Activated CD4-positive, alpha-beta T cell treated with anti-CD3 and anti-CD28 coated beads, Interleukin-2, amount 10 ng/mL, durations not matched to agents 7 days and 5 days (primary cell): Measurements from ENCODE around the gene RPL28. TPM values are rescaled to one million over a fixed set of nuclear protein-coding genes. Genes with fewer than 3 reads are reported as not detected.
"Not testable (repeated sequence)": the region's sequence is repeated elsewhere in the genome, so short reads cannot be mapped to it uniquely, and the experiment has no call there.

Source experiments
- CTCF ChIA-PET: fragments of 350-600 bp; sonication (Branson Sonifier 250); formaldehyde crosslinking; loops from one replicate; lab custom pipeline; 2021; ENCODE audit warnings: antibody characterized with exemption; lab: Charles Lee
- POLR2A ChIA-PET: fragments of 350-600 bp; sonication (Branson Sonifier 250); formaldehyde crosslinking; loops from one replicate; lab custom pipeline; 2021; ENCODE audit warnings: antibody characterized with exemption; lab: Charles Lee
- DNase-seq: peaks from one replicate; pipeline ENCODE4 v3.0.0-alpha.2; 2020
- H3K27ac Mint-ChIP-seq: one replicate; pipeline ENCODE4 v1.8.0; 2021; ENCODE audit warnings: mild to moderate bottlenecking, moderate library complexity, mixed read lengths
- H3K27me3 Mint-ChIP-seq: one replicate; pipeline ENCODE4 v1.8.0; 2021; ENCODE audit warnings: mixed read lengths
- H3K36me3 Mint-ChIP-seq: one replicate; pipeline ENCODE4 v1.8.0; 2021; ENCODE audit warnings: low read depth, mixed read lengths
- H3K4me1 Mint-ChIP-seq: one replicate; pipeline ENCODE4 v1.8.0; 2021; ENCODE audit warnings: mixed read lengths
- H3K4me3 Mint-ChIP-seq: one replicate; pipeline ENCODE4 v1.8.0; 2021; ENCODE audit warnings: mild to moderate bottlenecking, moderate library complexity, mixed read lengths
- H3K9me3 Mint-ChIP-seq: one replicate; pipeline ENCODE4 v1.8.0; 2021; ENCODE audit warnings: mixed read lengths
- total RNA-seq, 2 experiments: library from RNA; stranded (reverse); gene quantifications; one replicate each; pipeline ENCODE4 v1.2.3, GENCODE V29; 2021

Gene RPL28
- total RNA-seq, 2 experiments from 2014 or later = 3,109 to 3,457 TPM

GRCh38 chr19:55392820-55393761 lies 7.4 kb downstream of the RPL28 start:
- peaks cover 26% of the 10 kb centered on the region for H3K36me3 Mint-ChIP-seq
- H3K9me3 Mint-ChIP-seq = no peaks in the 10 kb centered on the region
- no peaks in the 10 kb centered on the region for H3K27me3 Mint-ChIP-seq
- H3K4me3 Mint-ChIP-seq = no peak overlapping the region
- no peak for DNase-seq
- peaks cover 27% of the 10 kb centered on the region for H3K4me1 Mint-ChIP-seq
- no peak overlapping the region for H3K27ac Mint-ChIP-seq
- ChIA-PET POLR2A (interaction anchor here (0.7 kb wide), 1 partner anchor 257 kb away, joined by 3 read pairs; no protein-coding TSS in a partner anchor), CTCF (interaction anchor here (0.6 to 0.7 kb wide), 2 partner anchors 129 to 142 kb away, joined by 3 to 4 read pairs; no protein-coding TSS in a partner anchor)

- no peak overlapping the region for H3K4me3 Mint-ChIP-seq
- no peaks in the 10 kb centered on the region for H3K27me3 Mint-ChIP-seq
- CTCF ChIA-PET = interaction anchor here (1.6 kb wide), 3 partner anchors 10 to 143 kb away, joined by 3 to 4 read pairs (median 4); partner anchors contain the start of gene TMEM238
- no peaks in the 10 kb centered on the region for H3K9me3 Mint-ChIP-seq
- H3K36me3 Mint-ChIP-seq = peaks cover 34% of the 10 kb centered on the region
- POLR2A ChIA-PET = interaction anchor here (0.8 kb wide), 1 partner anchor 9 kb away, joined by 3 read pairs; the partner anchor contains the start of gene UBE2S
- peaks cover 37% of the 10 kb centered on the region for H3K4me1 Mint-ChIP-seq
- peak overlapping the region; percentile 75 for H3K27ac Mint-ChIP-seq
- DNase-seq = no peak
Observed at GRCh38 chr19:55398200-55398925, 12.6 kb downstream of the RPL28 start.

- no peaks in the 10 kb centered on the region for H3K9me3 Mint-ChIP-seq
- H3K4me3 Mint-ChIP-seq = no peak overlapping the region
- ChIA-PET POLR2A (interaction anchor here (0.6 to 1.1 kb wide), 2 partner anchors 61 to 123 kb away, joined by 3 read pairs; partner anchors contain the start of gene KMT5C), CTCF (interaction anchor here (0.7 to 1.4 kb wide), 3 partner anchors 9 to 17 kb away, joined by 3 read pairs; partner anchors contain the start of gene TMEM238)
- H3K27ac Mint-ChIP-seq = no peak overlapping the region
- H3K27me3 Mint-ChIP-seq = no peaks in the 10 kb centered on the region
- H3K36me3 Mint-ChIP-seq = peaks cover 47% of the 10 kb centered on the region
- DNase-seq = no peak
- H3K4me1 Mint-ChIP-seq = peaks cover 46% of the 10 kb centered on the region
Observed at GRCh38 chr19:55400281-55401087, 14.8 kb downstream of the RPL28 start.

GRCh38 chr19:55401390-55401789 lies 15.7 kb downstream of the RPL28 start:
- H3K4me3 Mint-ChIP-seq, POLR2A ChIA-PET, H3K9me3 Mint-ChIP-seq, DNase-seq, H3K27me3 Mint-ChIP-seq, H3K27ac Mint-ChIP-seq: not testable (repeated sequence)
- Mint-ChIP-seq H3K4me1 (peaks cover 55% of the 10 kb centered on the region), H3K36me3 (peaks cover 56% of the 10 kb centered on the region)
- CTCF ChIA-PET = interaction anchor here (0.7 to 1.4 kb wide), 3 partner anchors 8 to 17 kb away, joined by 3 read pairs; partner anchors contain the start of gene TMEM238

- DNase-seq = no peak
- peak overlapping the region; percentile 5 for H3K27ac Mint-ChIP-seq
- H3K36me3 Mint-ChIP-seq = peaks cover 62% of the 10 kb centered on the region
- ChIA-PET CTCF (interaction anchor here (0.6 to 1.7 kb wide), 5 partner anchors 14 to 158 kb away, joined by 3 to 8 read pairs (median 3); partner anchors contain the start of gene TMEM238), POLR2A (no interaction called here)
- peaks cover 57% of the 10 kb centered on the region for H3K4me1 Mint-ChIP-seq
- no peak overlapping the region for H3K4me3 Mint-ChIP-seq
- no peaks in the 10 kb centered on the region for H3K9me3 Mint-ChIP-seq
- no peaks in the 10 kb centered on the region for H3K27me3 Mint-ChIP-seq
Observed at GRCh38 chr19:55402509-55402908, 16.8 kb downstream of the RPL28 start.

GRCh38 chr19:55405638-55406037 lies 19.9 kb downstream of the RPL28 start:
- peaks cover 62% of the 10 kb centered on the region for H3K36me3 Mint-ChIP-seq
- ChIA-PET POLR2A (interaction anchor here (0.9 kb wide), 1 partner anchor 22 kb away, joined by 4 read pairs; the partner anchor contains the start of gene TMEM238), CTCF (interaction anchor here (1.1 kb wide), 1 partner anchor 9 kb away, joined by 3 read pairs; no protein-coding TSS in a partner anchor)
- peaks cover 12% of the 10 kb centered on the region for H3K9me3 Mint-ChIP-seq
- H3K27me3 Mint-ChIP-seq = no peaks in the 10 kb centered on the region
- DNase-seq = no peak
- peak overlapping the region; percentile 87 for H3K4me3 Mint-ChIP-seq
- H3K27ac Mint-ChIP-seq = peak overlapping the region; percentile 84
- peaks cover 50% of the 10 kb centered on the region for H3K4me1 Mint-ChIP-seq

GRCh38 chr19:55406091-55406825 lies 20.5 kb downstream of the RPL28 start:
- POLR2A ChIA-PET = interaction anchor here (0.9 kb wide), 1 partner anchor 23 kb away, joined by 4 read pairs; the partner anchor contains the start of gene TMEM238
- peaks cover 61% of the 10 kb centered on the region for H3K36me3 Mint-ChIP-seq
- H3K4me1 Mint-ChIP-seq = peaks cover 50% of the 10 kb centered on the region
- H3K27me3 Mint-ChIP-seq = peaks cover 3% of the 10 kb centered on the region
- peak overlapping the region; percentile 84 for H3K27ac Mint-ChIP-seq
- DNase-seq = no peak
- peak overlapping the region; percentile 87 for H3K4me3 Mint-ChIP-seq
- peaks cover 12% of the 10 kb centered on the region for H3K9me3 Mint-ChIP-seq
- CTCF ChIA-PET = interaction anchor here (1.1 kb wide), 1 partner anchor 9 kb away, joined by 3 read pairs; no protein-coding TSS in a partner anchor

- Mint-ChIP-seq H3K27me3 (peaks cover 6% of the 10 kb centered on the region), H3K9me3 (peaks cover 12% of the 10 kb centered on the region), H3K27ac (peak overlapping the region; percentile 84), H3K36me3 (peaks cover 58% of the 10 kb centered on the region), H3K4me3 (peak overlapping the region; percentile 87), H3K4me1 (peaks cover 47% of the 10 kb centered on the region)
- peak; percentile 44 for DNase-seq
- POLR2A ChIA-PET = interaction anchor here (1.0 to 1.4 kb wide), 6 partner anchors 8 to 192 kb away, joined by 3 to 12 read pairs (median 3); partner anchors contain the start of genes FIZ1, KMT5C and TMEM238
- CTCF ChIA-PET = interaction anchor here (1.0 to 1.4 kb wide), 2 partner anchors 68 to 106 kb away, joined by 4 to 5 read pairs; partner anchors contain the start of gene KMT5C
Observed at GRCh38 chr19:55406826-55407549, 21.3 kb downstream of the RPL28 start.

GRCh38 chr19:55407550-55407799 lies 21.7 kb downstream of the RPL28 start, which contains the start of gene UBE2S:
UBE2S (minus strand) TSS chr19:55407788; CDS start chr19:55407589, 199 bp downstream.
- Mint-ChIP-seq H3K4me3 (peak within 1 kb of the TSS; percentile 87), H3K36me3 (peaks cover 54% of the 10 kb centered on the region), H3K9me3 (peaks cover 12% of the 10 kb centered on the region), H3K27ac (peak within 1 kb of the TSS; percentile 99), H3K4me1 (peaks cover 45% of the 10 kb centered on the region)
- POLR2A ChIA-PET = interaction anchor here (0.6 to 1.4 kb wide), 7 partner anchors 9 to 192 kb away, joined by 3 to 12 read pairs (median 3); partner anchors contain the start of genes FIZ1, KMT5C and TMEM238
- CTCF ChIA-PET = interaction anchor here (1.0 to 1.4 kb wide), 2 partner anchors 68 to 106 kb away, joined by 4 to 5 read pairs; partner anchors contain the start of gene KMT5C
- DNase-seq, H3K27me3 Mint-ChIP-seq: not testable (repeated sequence)
